GM19452 (cell line): Measurements from ENCODE around the gene DNAJC11.
"Not testable (repeated sequence)": the region's sequence is repeated elsewhere in the genome, so short reads cannot be mapped to it uniquely, and the experiment has no call there.

ENCODE experiments used
- ATAC-seq: cut with Tn5 transposase; IDR thresholded peaks from one replicate; pipeline ENCODE4 v1.9.1; 2021; ENCODE audit not compliant: unreplicated experiment

The DNAJC11 gene

GRCh38 chr1:6701437-6702153 lies at the start of gene DNAJC11:
Gene DNAJC11, minus strand, starts transcription at chr1:6701816. Its CDS starts 16 bp downstream, at chr1:6701800.
- peak; percentile 91 for ATAC-seq

GRCh38 chr1:6750490-6750889 lies 48.9 kb upstream of the DNAJC11 start:
- ATAC-seq = no peak

GRCh38 chr1:6747674-6748073 lies 46.1 kb upstream of the DNAJC11 start:
- no peak for ATAC-seq

GRCh38 chr1:6745073-6745472 lies 43.5 kb upstream of the DNAJC11 start:
- ATAC-seq = no peak

GRCh38 chr1:6743189-6744101 lies 41.8 kb upstream of the DNAJC11 start:
- ATAC-seq = peak; percentile 50

- ATAC-seq = not testable (repeated sequence)
Observed at GRCh38 chr1:6742676-6743188, 41.1 kb upstream of the DNAJC11 start.

GRCh38 chr1:6738987-6739676 lies 37.5 kb upstream of the DNAJC11 start:
- ATAC-seq = no peak

GRCh38 chr1:6732942-6733341 lies 31.3 kb upstream of the DNAJC11 start:
- no peak for ATAC-seq

- ATAC-seq = no peak
Observed at GRCh38 chr1:6731905-6732304, 30.3 kb upstream of the DNAJC11 start.

GRCh38 chr1:6730880-6731279 lies 29.3 kb upstream of the DNAJC11 start:
- ATAC-seq = no peak

GRCh38 chr1:6730473-6730872 lies 28.9 kb upstream of the DNAJC11 start:
- ATAC-seq = no peak

GRCh38 chr1:6727535-6727934 lies 25.9 kb upstream of the DNAJC11 start:
- no peak for ATAC-seq

GRCh38 chr1:6726253-6726652 lies 24.6 kb upstream of the DNAJC11 start:
- no peak for ATAC-seq

- no peak for ATAC-seq
Observed at GRCh38 chr1:6724517-6725141, 23.0 kb upstream of the DNAJC11 start.

- no peak for ATAC-seq
Observed at GRCh38 chr1:6723621-6724428, 22.2 kb upstream of the DNAJC11 start.

- no peak for ATAC-seq
Observed at GRCh38 chr1:6711174-6711573, 9.6 kb upstream of the DNAJC11 start.

GRCh38 chr1:6704746-6705145 lies 3.1 kb upstream of the DNAJC11 start:
- no peak for ATAC-seq

- no peak for ATAC-seq
Observed at GRCh38 chr1:6703016-6703415, 1.4 kb upstream of the DNAJC11 start.

GRCh38 chr1:6700853-6701436 lies 671 bp downstream of the DNAJC11 start:
- ATAC-seq = no peak

- not testable (repeated sequence) for ATAC-seq
Observed at GRCh38 chr1:6699915-6700314, 1.7 kb downstream of the DNAJC11 start.
